RWPE2 (cell line): Measurements from ENCODE around the gene FAM168A.

ENCODE experiments used
- ATAC-seq: fragments of 200-7000 bp; cut with Tn5 transposase; 3 replicates; pipeline ENCODE4 v1.9.1; 2021; ENCODE audit warnings: low read depth
- DNase-seq: peaks from one replicate; pipeline ENCODE4 v3.0.0-alpha.2; 2020; ENCODE audit warnings: low spot score
- H3K27ac ChIP-seq: fragments of 450-650 bp; 2 replicates; pipeline ENCODE4 v1.5.1; 2017; ENCODE audit warnings: mild to moderate bottlenecking; ENCODE audit not compliant: poor library complexity, severe bottlenecking
- H3K27me3 ChIP-seq: fragments of 250-450 bp; sonication (Bioruptor Pico); 2 replicates; pipeline ENCODE4 v1.5.1; 2021; ENCODE audit warnings: mild to moderate bottlenecking, moderate library complexity; ENCODE audit not compliant: insufficient read depth, poor library complexity, severe bottlenecking
- H3K36me3 ChIP-seq: fragments of 250-450 bp; sonication (Bioruptor Pico); 2 replicates; pipeline ENCODE4 v1.5.1; 2020; ENCODE audit warnings: low read depth, mild to moderate bottlenecking, moderate library complexity
- H3K4me1 ChIP-seq: fragments of 250-450 bp; sonication (Bioruptor Pico); 2 replicates; pipeline ENCODE4 v1.5.1; 2021; ENCODE audit warnings: mild to moderate bottlenecking, moderate library complexity; ENCODE audit not compliant: insufficient read depth, poor library complexity, severe bottlenecking
- H3K4me3 ChIP-seq: fragments of 250-450 bp; sonication (Bioruptor Pico); 2 replicates; pipeline ENCODE4 v1.5.1; 2021; ENCODE audit warnings: mild to moderate bottlenecking, moderate library complexity; ENCODE audit not compliant: severe bottlenecking
- H3K9me3 ChIP-seq: fragments of 250-450 bp; sonication (Bioruptor Pico); 2 replicates; pipeline ENCODE4 v1.5.1; 2021; ENCODE audit warnings: mild to moderate bottlenecking, moderate library complexity; ENCODE audit not compliant: severe bottlenecking
- TF ChIP-seq, protein P1 (sequence below): fragments of 450-650 bp; IDR thresholded peaks from one replicate; pipeline ENCODE4 v1.5.1; 2017; ENCODE audit warnings: mild to moderate bottlenecking, moderate library complexity; ENCODE audit not compliant: poor library complexity, severe bottlenecking

Gene FAM168A

DNA sequence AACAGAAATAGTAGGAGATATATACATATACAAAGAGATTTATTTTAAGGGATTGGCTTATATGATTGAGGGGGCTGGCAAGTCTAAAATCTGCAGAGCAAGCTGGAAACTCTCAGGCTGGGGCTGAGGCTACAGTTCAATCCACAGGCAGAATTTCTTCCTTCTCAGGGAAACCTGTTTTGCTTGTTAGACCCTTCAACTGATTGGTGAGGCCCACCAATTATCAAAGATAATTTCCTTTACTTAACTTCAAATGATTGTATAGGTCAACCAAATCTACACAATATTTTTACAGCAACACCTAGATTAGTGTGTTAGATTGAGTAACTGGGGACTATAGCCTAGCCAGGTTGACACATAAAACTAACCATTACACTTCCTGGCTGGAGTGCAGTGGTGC lies 43.8 kb upstream of the FAM168A start:
- ATAC-seq, result no peak
- no peaks in the 10 kb centered on the region for H3K36me3 ChIP-seq
- H3K27ac ChIP-seq, result no peak overlapping the region
- H3K4me3 ChIP-seq, result no peak overlapping the region
- TF ChIP-seq, protein P1, sequence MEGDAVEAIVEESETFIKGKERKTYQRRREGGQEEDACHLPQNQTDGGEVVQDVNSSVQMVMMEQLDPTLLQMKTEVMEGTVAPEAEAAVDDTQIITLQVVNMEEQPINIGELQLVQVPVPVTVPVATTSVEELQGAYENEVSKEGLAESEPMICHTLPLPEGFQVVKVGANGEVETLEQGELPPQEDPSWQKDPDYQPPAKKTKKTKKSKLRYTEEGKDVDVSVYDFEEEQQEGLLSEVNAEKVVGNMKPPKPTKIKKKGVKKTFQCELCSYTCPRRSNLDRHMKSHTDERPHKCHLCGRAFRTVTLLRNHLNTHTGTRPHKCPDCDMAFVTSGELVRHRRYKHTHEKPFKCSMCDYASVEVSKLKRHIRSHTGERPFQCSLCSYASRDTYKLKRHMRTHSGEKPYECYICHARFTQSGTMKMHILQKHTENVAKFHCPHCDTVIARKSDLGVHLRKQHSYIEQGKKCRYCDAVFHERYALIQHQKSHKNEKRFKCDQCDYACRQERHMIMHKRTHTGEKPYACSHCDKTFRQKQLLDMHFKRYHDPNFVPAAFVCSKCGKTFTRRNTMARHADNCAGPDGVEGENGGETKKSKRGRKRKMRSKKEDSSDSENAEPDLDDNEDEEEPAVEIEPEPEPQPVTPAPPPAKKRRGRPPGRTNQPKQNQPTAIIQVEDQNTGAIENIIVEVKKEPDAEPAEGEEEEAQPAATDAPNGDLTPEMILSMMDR, result no peak
- H3K27me3 ChIP-seq, result no peaks in the 10 kb centered on the region
- no peaks in the 10 kb centered on the region for H3K4me1 ChIP-seq
- no peak for DNase-seq
- H3K9me3 ChIP-seq, result no peaks in the 10 kb centered on the region

DNA sequence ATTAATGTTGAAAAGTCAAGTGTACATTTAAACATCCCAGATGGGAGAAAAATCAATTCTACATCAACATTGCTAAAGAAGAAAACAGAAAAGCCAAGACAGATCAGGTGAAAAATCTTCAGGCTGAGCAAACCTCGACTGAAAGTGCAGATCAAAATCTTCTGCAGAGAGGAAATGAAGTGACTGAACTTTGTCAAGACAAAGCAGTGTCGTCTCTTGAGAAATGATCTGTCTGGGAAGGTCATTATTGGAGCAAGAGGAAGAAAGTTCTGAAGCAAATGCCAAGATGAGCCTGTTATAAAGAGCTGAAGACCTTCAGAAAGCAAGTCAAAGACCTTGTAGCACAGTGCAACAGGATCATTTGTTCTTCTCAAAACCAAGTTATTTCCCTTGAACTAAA lies 42.7 kb upstream of the FAM168A start:
- H3K36me3 ChIP-seq, result no peaks in the 10 kb centered on the region
- no peaks in the 10 kb centered on the region for H3K4me1 ChIP-seq
- H3K9me3 ChIP-seq, result no peaks in the 10 kb centered on the region
- no peak overlapping the region for H3K27ac ChIP-seq
- TF ChIP-seq, protein P1, result no peak
- DNase-seq, result no peak
- H3K27me3 ChIP-seq, result no peaks in the 10 kb centered on the region
- no peak overlapping the region for H3K4me3 ChIP-seq
- no peak for ATAC-seq

DNA sequence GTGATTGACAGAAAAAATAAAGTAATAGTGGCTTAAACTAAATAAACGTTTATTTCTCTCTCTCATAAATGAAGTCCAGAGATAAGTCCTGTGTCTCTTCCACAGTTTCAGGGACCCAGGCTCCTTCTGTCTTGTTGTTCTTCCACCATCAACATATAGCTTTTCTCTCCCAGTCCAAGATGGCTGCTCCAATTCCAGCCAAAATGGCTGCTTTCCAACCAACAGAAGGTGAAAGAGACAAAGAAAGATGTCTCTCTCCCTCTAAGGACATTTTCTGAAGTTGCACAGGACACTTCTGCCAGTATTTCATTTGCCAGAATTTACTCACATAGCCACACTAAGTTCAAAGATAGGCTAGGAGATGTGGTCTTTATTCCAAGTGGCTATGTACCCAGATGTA lies 39.1 kb upstream of the FAM168A start:
- Histone ChIP-seq H3K36me3 (no peaks in the 10 kb centered on the region), H3K4me3 (no peak overlapping the region), H3K27me3 (no peaks in the 10 kb centered on the region), H3K9me3 (no peaks in the 10 kb centered on the region), H3K27ac (no peak overlapping the region), H3K4me1 (no peaks in the 10 kb centered on the region)
- ATAC-seq (no peak), DNase-seq (no peak)
- TF ChIP-seq, protein P1, result no peak

DNA sequence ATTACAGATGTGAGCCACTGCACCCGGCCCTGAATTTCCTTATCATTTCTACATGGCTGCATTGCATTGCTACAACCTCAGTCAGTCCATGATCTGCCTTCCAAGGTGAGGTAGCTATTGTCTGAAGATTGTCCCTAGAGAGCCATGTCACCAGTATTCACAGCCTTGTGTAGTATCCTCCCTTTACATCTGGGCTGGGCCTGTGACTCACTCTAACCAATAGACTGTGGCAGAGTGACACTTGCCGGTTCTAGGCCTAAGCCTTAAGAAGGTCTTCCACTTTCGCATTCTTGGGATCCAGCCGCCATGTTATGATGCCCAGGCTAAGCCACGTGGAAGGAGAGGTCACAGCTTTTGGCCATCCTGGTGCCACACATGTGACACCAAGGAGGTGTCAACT lies 38.3 kb upstream of the FAM168A start:
- ATAC-seq, result no peak
- no peaks in the 10 kb centered on the region for H3K4me1 ChIP-seq
- H3K27ac ChIP-seq, result no peak overlapping the region
- TF ChIP-seq, protein P1, result no peak
- no peaks in the 10 kb centered on the region for H3K36me3 ChIP-seq
- H3K9me3 ChIP-seq, result no peaks in the 10 kb centered on the region
- DNase-seq, result no peak
- no peak overlapping the region for H3K4me3 ChIP-seq
- H3K27me3 ChIP-seq, result no peaks in the 10 kb centered on the region

DNA sequence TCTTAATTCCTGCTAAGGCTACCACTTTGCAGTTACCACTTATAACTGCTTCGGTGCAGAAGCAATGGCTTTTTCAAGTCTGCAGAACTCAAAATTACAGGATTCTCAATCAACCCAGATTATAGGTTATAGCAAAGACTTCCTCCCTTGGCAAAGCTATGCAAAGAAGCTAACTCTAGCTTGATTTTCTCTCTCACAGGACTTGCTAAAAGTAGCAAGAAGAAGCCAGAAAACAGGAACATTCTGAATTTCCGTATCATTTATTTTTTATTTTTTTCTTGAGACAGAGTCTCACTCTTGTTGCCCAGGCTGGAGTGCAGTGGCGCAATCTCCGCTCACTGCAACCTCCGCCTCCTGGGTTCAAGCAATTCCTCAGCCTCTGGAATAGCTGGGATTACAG lies 37.8 kb upstream of the FAM168A start:
- Histone ChIP-seq H3K36me3 (no peaks in the 10 kb centered on the region), H3K4me1 (no peaks in the 10 kb centered on the region), H3K4me3 (no peak overlapping the region), H3K9me3 (no peaks in the 10 kb centered on the region), H3K27me3 (no peaks in the 10 kb centered on the region), H3K27ac (no peak overlapping the region)
- TF ChIP-seq, protein P1, result no peak
- DNase-seq (no peak), ATAC-seq (no peak)
